Upper lobe of left lung (tissue), 6 donors: ENCODE data around the gene SCN1B. TPM values are rescaled to one million over a fixed set of nuclear protein-coding genes. Genes with fewer than 3 reads are reported as not detected.

Experiments used
- ATAC-seq, 2 donors: fragments of 200-7000 bp; cut with Tn5 transposase; one replicate each; pipeline ENCODE4 v1.9.1; 2022; ENCODE audit warnings: mild to moderate bottlenecking in 2 of 2, moderate library complexity in 2 of 2; ENCODE audit not compliant: low FRiP score in 2 of 2
- DNase-seq, 2 donors: peaks; one replicate each; pipeline ENCODE4 v3.0.0-alpha.2; 2019 to 2020
- H3K27ac ChIP-seq, 4 donors: fragments of 200-600 bp; sonication (generic); one replicate each; pipeline ENCODE4 v1.5.1; 2016 to 2019
- H3K27me3 ChIP-seq, 4 donors: fragments of 200-600 bp; sonication (generic); one replicate each; pipeline ENCODE4 v1.5.1; 2017 to 2019
- H3K36me3 ChIP-seq, 4 donors: fragments of 200-600 bp; sonication (generic); one replicate each; pipeline ENCODE4 v1.5.1; 2016 to 2019
- H3K4me1 ChIP-seq, 4 donors: fragments of 200-600 bp; sonication (generic); one replicate each; pipeline ENCODE4 v1.5.1; 2018 to 2019
- H3K4me3 ChIP-seq, 4 donors: fragments of 200-600 bp; sonication (generic); one replicate each; pipeline ENCODE4 v1.5.1; 2017 to 2019; ENCODE audit warnings: mild to moderate bottlenecking in 2 of 4, moderate library complexity in 1 of 4
- H3K9me3 ChIP-seq, 4 donors: fragments of 200-600 bp; sonication (generic); one replicate each; pipeline ENCODE4 v1.5.1; 2018 to 2019
- EP300 ChIP-seq, 4 donors: sonication (generic); formaldehyde crosslinking; IDR thresholded peaks; one replicate each; pipeline ENCODE4 v1.5.1; 2017; ENCODE audit warnings: antibody characterized with exemption in 4 of 4, control low read depth in 2 of 4
- POLR2A ChIP-seq, 4 donors: fragments of 450-650 bp; IDR thresholded peaks; one replicate each; pipeline ENCODE4 v1.5.1; 2016 to 2017; ENCODE audit warnings: antibody characterized with exemption in 4 of 4, mild to moderate bottlenecking in 2 of 4
- POLR2AphosphoS5 ChIP-seq, 2 donors: sonication (generic); formaldehyde crosslinking; IDR thresholded peaks; one replicate each; pipeline ENCODE4 v1.5.1; 2017; ENCODE audit warnings: antibody characterized with exemption in 2 of 2
- WGBS, 2 donors: methylation state at CpG; one replicate each; pipeline ENCODE4 v1.1.5; 2017 to 2018; 5-methylcytosine and 5-hydroxymethylcytosine counted together
- total RNA-seq, 6 donors: library from RNA; depleted of rRNA in 4 of 6; stranded (reverse); fragments of >200 nt in 4 of 6; gene quantifications; one replicate each; pipeline versions ENCODE4 v1.1.0 to v1.2.1, GENCODE V29; 2016 to 2021
- TF ChIP-seq, protein P1 (sequence below), 6 experiments: fragments of 450-650 bp in 4 of 6; fragments of 200-600 bp in 2 of 6; sonication (generic) in 2 of 6; IDR thresholded peaks; one replicate each; pipeline ENCODE4 v1.5.1; 2016 to 2019; ENCODE audit warnings: antibody characterized with exemption in 6 of 6
- donor health status: DM: no; HTN: no; CAD: no; lungs with moderate emphysema.
- donor health status: DM: no; HTN: yes; CAD: no; lungs with severe emphysema.

SCN1B gene
- total RNA-seq, 6 donors from 2014 or later = 2.9 to 13.1 (median 6.9) TPM

DNA sequence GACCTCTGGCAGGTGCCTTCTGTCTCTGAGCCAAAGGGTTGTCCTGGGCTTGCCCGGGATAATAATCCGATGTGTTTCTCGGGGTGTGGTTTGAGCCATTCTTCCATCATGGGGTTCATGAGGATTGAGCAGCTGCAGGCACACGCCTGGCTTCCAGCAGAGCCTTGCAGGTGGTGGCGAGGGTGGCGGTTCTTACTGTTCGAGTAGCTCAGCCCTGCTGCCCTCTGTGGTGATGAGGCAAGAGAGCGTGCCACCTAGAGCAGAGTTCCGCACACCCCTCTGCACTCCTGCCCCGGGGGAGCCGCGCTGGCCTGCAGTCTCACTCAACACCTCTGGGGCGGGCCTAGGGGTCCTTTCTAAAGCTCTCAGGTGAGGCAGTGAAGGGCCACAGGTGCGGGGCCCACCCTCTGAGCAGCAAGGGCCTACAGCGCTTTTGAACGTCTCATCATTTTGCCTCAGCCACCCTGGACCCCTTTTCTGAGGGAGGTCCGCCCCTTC lies 3.8 kb downstream of the SCN1B start:
- DNase-seq = peak in 1 of 2 donors; percentile 73
- peaks cover 0 to 19% (median 2%) of the 10 kb centered on the region in 4 donors for H3K36me3 ChIP-seq
- ATAC-seq = no peak
- peaks cover 0 to 6% (median 0%) of the 10 kb centered on the region in 4 donors for H3K27me3 ChIP-seq
- H3K9me3 ChIP-seq = no peaks in the 10 kb centered on the region
- WGBS, 2 donors = 93 to 95% methylated on average over 15 to 17 of the region's 17 CpGs
- H3K4me1 ChIP-seq = peaks cover 25 to 43% (median 32%) of the 10 kb centered on the region in 4 donors
- TF ChIP-seq, protein P1, sequence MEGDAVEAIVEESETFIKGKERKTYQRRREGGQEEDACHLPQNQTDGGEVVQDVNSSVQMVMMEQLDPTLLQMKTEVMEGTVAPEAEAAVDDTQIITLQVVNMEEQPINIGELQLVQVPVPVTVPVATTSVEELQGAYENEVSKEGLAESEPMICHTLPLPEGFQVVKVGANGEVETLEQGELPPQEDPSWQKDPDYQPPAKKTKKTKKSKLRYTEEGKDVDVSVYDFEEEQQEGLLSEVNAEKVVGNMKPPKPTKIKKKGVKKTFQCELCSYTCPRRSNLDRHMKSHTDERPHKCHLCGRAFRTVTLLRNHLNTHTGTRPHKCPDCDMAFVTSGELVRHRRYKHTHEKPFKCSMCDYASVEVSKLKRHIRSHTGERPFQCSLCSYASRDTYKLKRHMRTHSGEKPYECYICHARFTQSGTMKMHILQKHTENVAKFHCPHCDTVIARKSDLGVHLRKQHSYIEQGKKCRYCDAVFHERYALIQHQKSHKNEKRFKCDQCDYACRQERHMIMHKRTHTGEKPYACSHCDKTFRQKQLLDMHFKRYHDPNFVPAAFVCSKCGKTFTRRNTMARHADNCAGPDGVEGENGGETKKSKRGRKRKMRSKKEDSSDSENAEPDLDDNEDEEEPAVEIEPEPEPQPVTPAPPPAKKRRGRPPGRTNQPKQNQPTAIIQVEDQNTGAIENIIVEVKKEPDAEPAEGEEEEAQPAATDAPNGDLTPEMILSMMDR (IDR thresholded peaks at IDR 0.05) = no peak
- no peak for TF ChIP-seq POLR2AphosphoS5 (IDR thresholded peaks at IDR 0.05)
- no peak for TF ChIP-seq EP300 (IDR thresholded peaks at IDR 0.05)
- TF ChIP-seq POLR2A (IDR thresholded peaks at IDR 0.05) = no peak
- no peak overlapping the region for H3K27ac ChIP-seq
- no peak overlapping the region for H3K4me3 ChIP-seq

- DNase-seq (no peak), ATAC-seq (no peak)
- Histone ChIP-seq H3K27me3 (peaks cover 0 to 6% (median 0%) of the 10 kb centered on the region in 4 donors), H3K27ac (no peak overlapping the region), H3K36me3 (peaks cover 0 to 19% (median 2%) of the 10 kb centered on the region in 4 donors), H3K4me3 (no peak overlapping the region), H3K9me3 (no peaks in the 10 kb centered on the region), H3K4me1 (peaks cover 25 to 45% (median 32%) of the 10 kb centered on the region in 4 donors)
- WGBS, 2 donors = 83 to 89% methylated on average over 16 to 17 of the region's 17 CpGs
- TF ChIP-seq EP300 (IDR thresholded peaks at IDR 0.05) = no peak
- TF ChIP-seq, protein P1 (IDR thresholded peaks at IDR 0.05) = no peak
- TF ChIP-seq POLR2A (IDR thresholded peaks at IDR 0.05) = no peak
- no peak for TF ChIP-seq POLR2AphosphoS5 (IDR thresholded peaks at IDR 0.05)
These were observed 4.5 kb downstream of the SCN1B start for GRCh38 chr19:35034588-35035382.

- TF ChIP-seq, protein P1 (IDR thresholded peaks at IDR 0.05) = no peak
- peak; percentile 55 to 58 for TF ChIP-seq POLR2AphosphoS5 (IDR thresholded peaks at IDR 0.05)
- TF ChIP-seq POLR2A (IDR thresholded peaks at IDR 0.05) = no peak
- peak in 2 of 4 donors; percentile 7 to 9 for TF ChIP-seq EP300 (IDR thresholded peaks at IDR 0.05)
- Histone ChIP-seq H3K4me3 (no peak overlapping the region), H3K9me3 (no peaks in the 10 kb centered on the region), H3K36me3 (peaks cover 0 to 19% (median 2%) of the 10 kb centered on the region in 4 donors), H3K27me3 (no peaks in the 10 kb centered on the region), H3K27ac (peak overlapping the region; percentile 25 to 92 (median 82)), H3K4me1 (peaks cover 42 to 55% (median 50%) of the 10 kb centered on the region in 4 donors)
- DNase-seq (peak in 1 of 2 donors; percentile 24), ATAC-seq (peak in 1 of 2 donors; percentile 7)
- 32 to 33% methylated on average over 13 of the region's 13 CpGs for WGBS, 2 donors
These were observed 7.7 kb downstream of the SCN1B start for GRCh38 chr19:35037716-35038622.

GRCh38 chr19:35038623-35039512 lies 8.6 kb downstream of the SCN1B start:
- H3K27ac ChIP-seq = peak overlapping the region; percentile 25 to 92 (median 82)
- H3K4me1 ChIP-seq = peaks cover 42 to 64% (median 54%) of the 10 kb centered on the region in 4 donors
- no peak for DNase-seq
- no peaks in the 10 kb centered on the region for H3K27me3 ChIP-seq
- WGBS, 2 donors = 42 to 53% methylated on average over 4 to 17 of the region's 17 CpGs
- H3K9me3 ChIP-seq = no peaks in the 10 kb centered on the region
- peaks cover 0 to 16% (median under 1%) of the 10 kb centered on the region in 4 donors for H3K36me3 ChIP-seq
- TF ChIP-seq POLR2A (IDR thresholded peaks at IDR 0.05) = peak in 1 of 4 donors; percentile 28
- TF ChIP-seq EP300 (IDR thresholded peaks at IDR 0.05) = no peak
- TF ChIP-seq, protein P1 (IDR thresholded peaks at IDR 0.05) = no peak
- ATAC-seq = peak in 1 of 2 donors; percentile 11
- H3K4me3 ChIP-seq = no peak overlapping the region
